Cortex of kidney (tissue), 1 donor: Measurements from ENCODE around the gene KIF25.
"Not testable (repeated sequence)": the region's sequence is repeated elsewhere in the genome, so short reads cannot be mapped to it uniquely, and the experiment has no call there.

Source experiments
- DNase-seq: peaks from one replicate; lab custom pipeline; 2025; lab: John Stamatoyannopoulos, UW

The KIF25 gene

DNA sequence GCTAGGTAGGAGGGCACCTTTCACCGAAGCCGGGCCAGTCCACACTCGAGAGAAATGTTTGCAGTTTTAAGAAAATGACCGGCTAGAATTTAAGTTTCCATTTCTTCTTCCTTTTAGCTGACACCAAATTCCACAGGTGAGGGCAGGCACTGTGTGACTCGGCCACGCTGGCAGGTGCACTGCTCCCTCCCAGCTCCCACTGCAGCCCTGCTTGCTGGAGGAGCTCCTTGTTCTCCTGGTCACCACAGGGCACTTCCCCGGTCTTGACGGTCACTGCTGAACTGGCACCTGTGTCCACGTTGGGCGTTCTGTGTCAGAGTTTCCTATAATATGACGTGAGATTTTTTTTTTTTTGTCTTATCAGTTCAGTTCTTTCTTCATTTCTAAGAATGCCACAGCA lies 3.6 kb upstream of the KIF25 start:
- no peak for DNase-seq

GRCh38 chr6:167995302-167995701 lies 2.2 kb upstream of the KIF25 start:
- no peak for DNase-seq

- no peak for DNase-seq
These were observed 1.7 kb upstream of the KIF25 start for GRCh38 chr6:167995731-167996151.

DNA sequence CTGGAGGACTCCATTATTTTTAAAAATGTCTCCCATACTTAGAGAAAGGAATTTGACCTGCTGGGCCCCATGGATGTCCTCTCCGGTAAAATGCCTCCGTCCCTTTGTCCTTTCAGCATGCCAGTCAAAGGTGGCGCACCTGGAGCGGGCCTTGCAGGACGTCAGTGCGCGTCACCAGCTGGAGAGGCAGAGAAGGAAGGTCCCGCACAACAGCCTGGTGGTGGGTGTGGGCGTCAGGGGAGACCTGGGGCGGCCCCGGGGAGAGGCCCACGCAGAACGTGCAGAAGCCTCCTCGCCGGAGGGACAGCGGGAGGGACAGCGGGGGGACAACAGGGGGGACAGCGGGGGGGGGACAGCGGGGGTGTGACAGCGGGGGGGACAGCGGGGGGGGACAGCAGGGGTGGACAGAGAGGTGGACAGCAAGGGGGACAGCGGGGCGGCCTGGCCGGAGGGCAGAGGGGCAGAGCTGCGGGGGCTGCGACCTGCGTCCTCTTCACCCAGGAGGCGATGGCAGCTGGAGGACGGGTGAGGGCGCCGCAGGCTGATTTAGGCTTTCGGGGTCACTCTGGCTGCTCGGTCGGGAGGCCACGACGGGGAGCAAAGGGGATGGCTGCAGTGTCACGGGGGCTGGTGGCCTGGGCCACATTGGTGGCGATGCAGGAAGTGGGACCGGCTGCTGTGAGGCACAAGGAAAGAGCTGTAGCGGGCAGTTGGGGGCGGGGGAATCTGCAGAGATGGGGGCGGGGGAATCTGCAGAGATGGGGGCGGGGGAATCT lies 859 bp upstream of the KIF25 start:
- no peak for DNase-seq

DNA sequence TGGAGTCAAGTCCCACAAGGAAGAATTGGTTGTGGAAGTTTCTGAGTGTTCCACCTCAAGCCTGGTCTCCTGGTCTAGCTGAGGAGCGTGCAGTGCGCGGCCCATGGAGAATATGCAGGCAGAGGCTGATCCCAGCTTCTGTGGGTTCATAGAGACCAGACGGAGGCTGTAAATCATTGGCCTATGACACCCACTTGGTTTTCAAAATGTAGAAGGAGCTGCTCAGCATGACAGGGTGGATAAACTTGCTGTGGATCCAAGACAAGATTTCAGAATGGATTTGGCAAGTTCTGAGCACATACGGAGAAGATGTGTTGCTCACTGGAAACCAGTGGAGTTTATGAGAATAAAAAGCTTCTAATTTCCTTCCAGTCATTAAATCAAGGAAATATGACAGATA lies 744 bp downstream of the KIF25 start:
- no peak for DNase-seq

DNA sequence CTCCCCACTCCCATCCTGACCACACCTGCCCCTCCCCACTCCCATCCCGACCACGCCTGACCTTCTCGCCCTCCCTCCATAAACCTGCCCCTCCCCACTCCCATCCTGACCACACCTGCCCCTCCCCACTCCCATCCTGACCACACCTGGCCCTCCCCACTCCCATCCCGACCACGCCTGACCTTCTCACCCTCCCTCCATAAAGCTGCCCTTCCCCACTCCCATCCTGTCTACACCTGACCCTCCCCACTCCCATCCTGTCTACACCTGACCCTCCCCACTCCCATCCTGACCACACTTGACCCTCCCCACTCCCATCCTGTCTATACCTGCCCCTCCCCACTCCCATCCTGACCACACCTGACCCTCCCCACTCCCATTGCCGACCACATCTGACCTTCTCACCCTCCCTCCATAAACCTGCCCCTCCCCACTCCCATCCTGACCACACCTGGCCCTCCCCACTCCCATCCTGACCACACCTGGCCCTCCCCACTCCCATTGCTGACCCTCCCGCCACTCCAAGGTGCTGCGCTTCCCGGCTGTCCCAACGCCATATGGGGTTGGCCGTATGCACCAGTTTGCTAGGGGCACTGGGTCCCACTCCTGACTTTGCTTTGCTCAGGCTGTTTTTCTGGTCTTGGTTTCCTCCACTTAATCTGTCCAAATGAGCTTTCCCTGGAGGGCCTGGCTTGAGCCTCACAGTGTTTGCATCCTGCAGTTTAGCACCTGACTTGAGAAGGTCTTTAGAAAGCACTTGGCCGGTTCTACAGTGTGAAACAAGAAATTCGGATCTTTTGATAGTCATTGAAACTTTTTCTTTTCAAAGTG lies 2.9 kb downstream of the KIF25 start:
- no peak for DNase-seq

DNA sequence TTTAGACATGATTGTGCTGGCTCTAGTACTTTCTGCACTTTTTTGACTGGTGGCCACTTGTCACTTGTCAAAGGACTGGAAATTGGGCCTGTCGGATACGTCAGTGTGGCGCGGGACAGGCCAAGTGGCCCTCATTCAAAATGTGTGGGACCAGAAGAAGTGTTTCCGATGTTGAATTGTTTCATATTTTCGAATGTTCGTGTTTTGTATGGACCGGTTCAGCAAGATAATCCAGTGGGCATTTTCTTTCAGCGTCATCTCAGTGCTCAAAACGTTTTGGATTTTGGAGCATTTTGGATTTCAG lies 3.5 kb downstream of the KIF25 start:
- DNase-seq, result no peak

DNA sequence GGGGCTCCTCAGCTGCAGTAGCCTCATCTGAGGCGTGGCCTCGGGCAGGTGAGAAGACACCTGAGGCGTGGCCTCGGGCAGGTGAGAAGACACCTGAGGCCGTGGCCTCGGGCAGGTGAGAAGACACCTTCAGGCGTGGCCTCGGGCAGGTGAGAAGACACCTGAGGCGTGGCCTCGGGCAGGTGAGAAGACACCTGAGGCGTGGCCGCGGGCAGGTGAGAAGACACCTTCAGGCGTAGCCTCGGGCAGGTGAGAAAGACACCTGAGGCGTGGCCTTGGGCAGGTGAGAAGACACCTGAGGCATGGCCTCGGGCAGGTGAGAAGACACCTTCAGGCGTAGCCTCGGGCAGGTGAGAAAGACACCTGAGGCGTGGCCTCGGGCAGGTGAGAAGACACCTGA lies 4.0 kb downstream of the KIF25 start:
- not testable (repeated sequence) for DNase-seq

DNA sequence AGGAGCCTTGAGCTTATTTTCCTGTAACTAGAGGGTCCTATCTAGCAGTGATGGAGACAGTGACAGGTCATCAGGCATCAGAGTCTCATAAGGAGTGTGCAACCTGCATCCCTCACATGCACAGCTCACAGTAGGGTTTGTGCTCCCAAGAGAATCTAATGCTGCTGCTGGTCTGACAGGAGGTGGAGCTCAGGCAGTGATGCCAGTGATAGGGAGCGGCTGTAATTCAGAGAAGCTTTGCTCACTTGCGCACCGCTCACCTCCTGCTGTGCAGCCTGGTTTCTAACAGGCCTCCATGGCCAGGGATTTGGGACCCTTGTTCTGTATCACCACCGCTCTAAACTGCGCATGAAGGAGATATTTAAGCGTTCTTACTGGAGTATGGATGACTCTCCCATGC lies 5.3 kb downstream of the KIF25 start:
- no peak for DNase-seq

- DNase-seq, result no peak
These were observed 6.6 kb downstream of the KIF25 start for GRCh38 chr6:168004023-168004422.

GRCh38 chr6:168004945-168005344 lies 7.5 kb downstream of the KIF25 start:
- no peak for DNase-seq

- no peak for DNase-seq
These were observed 8.3 kb downstream of the KIF25 start for GRCh38 chr6:168005796-168006195.

GRCh38 chr6:168007592-168008338 lies 10.3 kb downstream of the KIF25 start:
- DNase-seq, result no peak

- DNase-seq, result no peak
These were observed 11.9 kb downstream of the KIF25 start for GRCh38 chr6:168009331-168009730.

- DNase-seq, result no peak
These were observed 13.8 kb downstream of the KIF25 start for GRCh38 chr6:168011291-168011690.

GRCh38 chr6:168012431-168013249 lies 15.2 kb downstream of the KIF25 start:
- no peak for DNase-seq

DNA sequence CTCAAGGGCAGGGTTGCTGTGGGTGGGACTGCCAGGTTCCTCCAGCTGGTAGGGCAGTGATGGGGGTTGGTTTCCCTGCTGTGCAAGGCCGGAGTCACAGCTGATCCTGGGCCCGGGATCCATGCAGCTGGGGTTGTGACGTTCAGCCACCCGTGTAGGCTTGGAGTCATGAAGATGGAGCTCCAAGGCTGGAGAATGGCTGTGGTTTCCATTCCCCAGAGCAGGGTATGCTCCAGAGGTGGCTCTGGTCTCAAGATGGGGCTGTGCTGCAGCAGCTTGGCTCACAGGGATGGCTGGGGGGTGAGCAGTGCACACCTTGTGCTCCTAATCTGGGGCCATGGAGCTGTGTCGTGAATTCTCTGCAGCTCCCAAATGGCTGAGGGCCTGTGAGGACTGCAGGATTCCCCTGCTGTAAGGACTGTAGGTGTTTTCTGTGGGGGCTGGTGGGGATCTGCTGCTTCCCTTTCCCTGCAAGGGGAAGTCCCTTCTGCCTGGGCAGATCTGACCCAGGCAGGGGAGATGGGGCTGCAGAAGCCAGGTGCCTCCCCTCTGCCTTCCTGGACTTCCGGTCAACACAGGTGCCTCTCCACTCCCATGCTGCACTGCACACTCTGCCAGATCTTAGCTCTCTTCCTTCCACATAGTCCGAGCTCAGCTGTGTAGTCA lies 15.9 kb downstream of the KIF25 start:
- no peak for DNase-seq

DNA sequence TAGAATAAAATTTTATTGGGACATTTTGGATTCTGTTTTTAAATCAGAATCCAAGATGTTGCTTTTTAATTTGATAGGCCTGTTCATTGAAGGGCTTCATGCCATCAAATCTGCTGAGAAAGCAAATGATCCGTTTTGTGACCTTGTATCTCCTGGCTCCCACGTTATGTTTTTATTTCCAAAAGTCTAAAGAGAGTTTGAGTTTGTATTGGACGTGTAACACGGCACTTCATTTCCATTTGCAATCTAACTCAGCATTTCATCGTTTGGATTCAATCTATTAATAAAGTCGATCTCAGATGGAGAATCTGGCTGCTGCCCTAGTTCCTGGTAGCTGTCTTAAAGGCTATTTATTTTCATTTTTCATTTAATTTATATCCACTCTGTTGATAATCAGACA lies 17.0 kb downstream of the KIF25 start:
- no peak for DNase-seq

DNA sequence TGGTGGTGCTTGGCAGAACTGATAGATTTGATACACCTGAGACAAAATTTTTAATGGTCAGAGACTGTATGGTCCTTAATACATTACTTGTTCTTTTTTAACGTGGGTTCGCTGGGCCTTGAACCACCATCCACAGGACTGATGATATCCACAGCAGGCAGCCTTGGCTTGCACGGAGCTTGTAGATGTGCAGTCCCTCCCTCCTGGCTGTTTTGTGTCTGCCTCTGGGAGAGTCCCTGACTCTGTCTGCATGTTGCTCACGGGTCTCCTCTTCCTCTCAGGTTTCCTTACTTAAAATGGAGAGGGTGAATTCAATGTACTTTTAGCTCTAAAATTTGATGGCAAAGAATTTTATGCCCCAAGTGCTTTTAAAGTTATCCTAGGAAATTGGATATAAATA lies 17.5 kb downstream of the KIF25 start:
- DNase-seq, result no peak

DNA sequence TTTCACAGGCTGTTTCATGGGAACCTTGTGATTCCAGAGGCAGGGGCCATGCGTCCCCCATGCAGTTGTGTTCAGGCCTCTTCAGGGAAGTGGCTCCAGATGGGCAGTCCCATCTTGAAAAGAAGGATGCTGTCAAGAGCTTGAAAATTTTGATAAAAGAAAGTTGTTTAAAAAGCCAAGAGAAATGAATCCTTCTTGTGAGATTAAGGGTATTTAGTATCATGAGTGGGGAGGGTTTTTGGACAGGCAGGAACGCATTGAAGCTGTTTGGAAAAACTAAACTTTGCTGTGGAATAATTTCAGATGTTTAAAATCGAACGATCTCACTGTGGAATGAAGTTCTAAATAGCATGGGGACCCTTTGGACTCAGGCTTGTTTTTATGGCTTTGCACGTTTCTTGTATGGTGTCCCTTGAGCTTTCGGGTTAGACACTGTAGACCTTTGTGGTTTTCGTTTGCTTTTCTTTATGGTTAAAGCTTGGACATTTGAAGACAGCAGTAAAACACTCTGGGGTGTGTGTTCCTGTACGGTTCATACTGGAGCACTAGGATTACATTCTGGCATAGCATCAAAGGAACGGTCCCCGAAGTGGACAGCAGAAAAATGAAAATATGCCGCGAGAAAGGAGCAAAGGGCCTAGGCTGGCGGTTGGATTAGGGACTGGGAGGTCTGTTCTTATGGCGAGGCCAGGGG lies 18.2 kb downstream of the KIF25 start:
- no peak for DNase-seq

GRCh38 chr6:168016176-168016620 lies 18.7 kb downstream of the KIF25 start:
- no peak for DNase-seq
